GM21528 (cell line): Measurements from ENCODE around the gene THAP8.

Experiments used
- ATAC-seq: cut with Tn5 transposase; IDR thresholded peaks from one replicate; pipeline ENCODE4 v1.9.1; 2021; ENCODE audit warnings: mild to moderate bottlenecking, moderate library complexity; ENCODE audit not compliant: unreplicated experiment, low FRiP score

The THAP8 gene

GRCh38 chr19:36032251-36033104 is 21.6 kb downstream of the THAP8 start, which contains the start of gene CLIP3:
Gene CLIP3 (minus strand): TSS chr19:36032873. CDS start chr19:36032357, 516 bp downstream.
- ATAC-seq: no peak

DNA sequence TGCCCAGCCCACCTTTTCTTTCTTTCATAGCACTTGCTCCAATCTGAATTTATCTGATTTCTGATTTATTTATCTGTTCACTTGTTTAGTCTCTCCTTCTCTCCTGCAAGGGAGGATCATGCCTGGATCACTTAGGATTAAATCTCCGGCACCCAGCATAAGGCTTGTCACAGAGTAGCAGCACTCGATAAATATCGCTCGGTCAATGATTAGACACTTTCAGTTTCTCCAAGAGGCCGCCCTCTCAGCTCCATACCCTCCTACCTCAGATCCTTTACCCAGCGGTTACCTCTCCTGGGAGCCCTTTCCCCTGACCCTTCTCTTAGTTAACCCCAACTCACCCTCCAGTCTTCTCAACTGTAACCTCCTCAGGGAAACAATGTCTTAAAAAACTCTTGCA is 22.8 kb downstream of the THAP8 start:
- no peak for ATAC-seq

GRCh38 chr19:36030264-36031148 is 23.6 kb downstream of the THAP8 start:
- ATAC-seq: no peak

GRCh38 chr19:36028313-36029041 is 25.6 kb downstream of the THAP8 start:
- no peak for ATAC-seq

DNA sequence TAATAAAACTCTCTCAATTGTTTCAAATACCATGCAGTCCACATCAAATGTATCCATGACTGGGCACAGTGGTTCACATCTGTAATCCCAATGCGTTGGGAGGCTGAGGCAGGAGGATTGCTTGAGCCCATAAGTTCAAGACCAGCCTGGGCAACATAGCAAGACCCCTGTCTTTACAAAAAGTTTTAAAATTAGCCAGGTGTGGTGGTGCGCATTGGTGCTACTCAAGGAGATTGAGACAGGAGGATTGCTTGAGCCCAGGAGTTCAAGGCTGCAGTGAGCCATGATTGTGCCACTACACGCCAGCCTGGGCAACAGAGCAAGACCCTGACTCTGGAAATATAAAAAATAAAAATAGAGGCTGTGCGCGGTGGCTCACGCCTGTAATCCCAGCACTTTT is 26.4 kb downstream of the THAP8 start:
- no peak for ATAC-seq

DNA sequence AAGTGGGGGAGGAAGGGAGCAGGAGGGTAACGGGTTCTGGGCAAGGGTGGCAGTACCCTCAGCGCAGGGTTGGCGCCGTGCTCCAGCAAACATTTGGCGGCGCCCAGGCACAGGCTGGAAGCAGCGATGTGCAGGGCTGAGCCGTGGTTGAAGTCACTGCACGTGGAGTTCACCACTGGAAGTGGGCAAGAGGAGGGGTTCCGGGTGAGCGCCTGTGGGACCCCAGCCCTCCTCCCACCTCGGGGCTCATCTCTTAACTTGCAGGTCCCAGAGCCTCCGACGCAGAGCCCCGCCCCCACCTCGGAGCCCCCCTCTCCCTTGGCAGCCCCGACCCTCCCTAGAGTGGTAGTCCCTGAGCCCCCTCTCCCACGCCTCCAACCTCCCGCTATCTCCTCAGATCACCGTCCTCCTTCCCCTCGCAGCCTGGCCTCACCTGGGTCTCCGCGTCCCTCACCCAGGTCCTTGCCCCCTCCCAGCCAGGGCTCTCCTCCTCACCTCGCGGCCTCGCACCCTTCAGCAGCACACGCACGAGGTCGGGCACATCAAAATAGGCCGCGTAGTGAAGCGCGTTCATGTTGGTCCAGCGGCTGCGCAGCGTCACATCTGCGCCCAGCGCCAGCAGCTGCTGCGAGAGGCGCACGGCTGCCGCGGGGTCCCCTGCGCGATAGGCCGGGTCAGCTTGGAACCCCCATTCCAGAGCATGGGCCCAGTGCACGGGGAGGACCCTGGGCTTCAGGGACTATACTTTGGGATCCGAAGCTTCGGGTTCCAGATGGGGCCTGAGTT is 27.8 kb downstream of the THAP8 start:
- no peak for ATAC-seq

DNA sequence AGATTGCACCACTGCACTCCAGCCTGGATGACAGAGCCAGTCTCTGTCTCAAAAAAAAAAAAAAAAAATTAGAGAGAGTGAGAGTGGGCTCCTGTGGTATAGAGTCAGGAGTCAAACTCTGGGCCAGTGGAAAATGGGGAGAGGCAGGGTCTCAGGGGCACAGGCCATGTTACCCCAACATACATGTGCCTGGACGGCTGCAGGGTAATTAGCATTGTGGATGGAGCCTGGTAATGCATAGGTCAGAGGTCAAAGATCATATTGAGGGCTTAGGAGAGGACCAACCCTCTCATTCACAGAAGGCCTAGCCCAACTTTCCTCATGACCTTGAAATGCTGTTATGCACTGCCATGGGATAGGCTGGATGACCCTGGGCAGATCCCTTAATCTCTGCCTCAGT is 28.5 kb downstream of the THAP8 start:
- ATAC-seq: no peak

DNA sequence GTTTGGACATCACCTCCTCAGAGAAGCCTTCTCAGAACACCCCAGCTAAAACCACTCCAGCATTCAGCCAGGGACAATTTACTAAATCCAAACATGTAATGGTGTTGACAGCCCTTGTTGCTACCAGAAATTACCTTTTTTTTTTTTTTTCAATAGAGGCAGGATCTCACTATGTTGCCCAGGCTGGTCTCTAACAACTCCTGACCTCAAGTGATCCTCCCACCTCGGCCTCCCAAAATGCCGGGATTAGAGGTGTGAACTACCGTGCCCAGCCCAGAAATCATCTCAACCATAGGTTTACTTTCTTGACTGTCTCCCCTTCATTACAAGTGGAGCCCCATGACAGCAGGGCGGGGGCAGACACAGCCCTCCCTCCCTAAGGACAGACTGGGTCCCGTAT is 30.7 kb downstream of the THAP8 start:
- ATAC-seq: no peak

DNA sequence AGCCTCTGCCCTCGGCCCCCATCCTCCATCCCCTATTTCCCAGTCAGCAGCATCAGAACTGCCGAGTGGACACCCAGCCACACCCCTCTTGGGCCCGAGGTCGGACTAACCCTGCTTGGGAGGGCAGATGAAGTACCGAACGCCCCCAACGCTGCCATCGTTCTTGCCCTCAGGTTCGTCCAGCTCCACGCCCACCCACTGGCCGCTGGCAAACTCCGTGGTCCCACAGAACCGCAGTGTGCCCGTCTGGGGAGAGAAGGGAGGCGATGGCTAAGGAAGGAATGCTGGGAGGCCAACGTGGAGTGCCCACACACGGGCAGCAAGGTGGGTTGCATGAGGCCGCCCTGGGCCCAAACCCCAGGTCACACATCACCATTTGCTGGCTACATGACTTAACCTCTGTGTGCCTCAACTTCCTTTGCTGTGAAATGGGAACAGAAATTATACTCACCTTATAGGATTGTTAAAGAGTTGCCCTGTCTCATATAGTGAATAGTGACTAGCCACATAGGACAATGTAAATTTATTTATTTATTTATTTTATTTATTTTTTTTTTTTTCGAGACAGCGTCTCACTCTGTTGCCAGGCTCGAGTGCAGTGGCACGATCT is 34.9 kb downstream of the THAP8 start:
- no peak for ATAC-seq

DNA sequence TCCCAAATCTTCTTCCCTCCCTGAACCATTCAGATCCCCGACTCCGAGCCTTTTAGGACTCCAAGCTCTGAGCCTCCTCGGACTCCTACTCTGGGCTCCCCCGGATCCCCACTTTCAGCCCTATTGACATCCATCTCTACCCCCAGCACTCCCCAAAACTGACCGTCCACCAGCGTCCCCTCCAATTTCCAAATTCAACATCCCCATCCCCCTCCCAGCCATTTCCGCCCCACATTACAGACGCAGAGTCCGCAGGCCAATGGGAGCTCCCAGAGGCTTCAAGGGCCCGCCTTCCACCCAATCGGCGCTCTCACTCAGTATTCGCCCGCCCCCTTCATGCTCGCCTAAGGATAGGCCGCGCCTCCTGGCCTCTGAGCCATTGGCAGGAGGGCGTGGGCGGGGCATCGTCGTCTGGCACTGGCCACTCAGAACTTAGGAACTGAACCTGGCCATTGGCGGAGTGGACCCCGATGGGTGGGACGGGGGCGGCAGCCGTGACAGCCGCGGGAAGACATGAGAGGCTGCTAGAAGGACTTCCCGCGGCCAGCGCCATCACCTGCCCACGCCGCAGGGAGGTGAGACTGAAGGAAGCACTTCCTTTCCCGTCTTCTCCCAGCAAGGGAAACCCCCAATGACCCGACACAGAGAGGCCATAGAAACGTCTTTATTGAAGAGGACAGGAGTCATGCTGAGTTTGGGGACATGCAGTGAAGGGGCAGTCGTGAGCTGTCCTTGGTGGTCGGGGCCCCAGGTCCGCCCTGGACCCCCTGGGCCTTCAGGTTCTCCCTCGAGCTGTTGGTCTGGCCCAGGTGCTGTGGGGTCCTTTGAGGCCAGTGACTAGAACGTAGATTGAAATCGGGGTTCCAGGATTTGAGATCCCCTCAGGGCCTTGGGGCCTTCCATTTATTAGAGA is 39.8 kb downstream of the THAP8 start, which contains the start of gene ALKBH6:
ALKBH6 (minus strand) TSS at position 202 of the 913 bp plus-strand sequence. CDS start 816 bp downstream, outside the sequence.
- peak; percentile 91 for ATAC-seq

DNA sequence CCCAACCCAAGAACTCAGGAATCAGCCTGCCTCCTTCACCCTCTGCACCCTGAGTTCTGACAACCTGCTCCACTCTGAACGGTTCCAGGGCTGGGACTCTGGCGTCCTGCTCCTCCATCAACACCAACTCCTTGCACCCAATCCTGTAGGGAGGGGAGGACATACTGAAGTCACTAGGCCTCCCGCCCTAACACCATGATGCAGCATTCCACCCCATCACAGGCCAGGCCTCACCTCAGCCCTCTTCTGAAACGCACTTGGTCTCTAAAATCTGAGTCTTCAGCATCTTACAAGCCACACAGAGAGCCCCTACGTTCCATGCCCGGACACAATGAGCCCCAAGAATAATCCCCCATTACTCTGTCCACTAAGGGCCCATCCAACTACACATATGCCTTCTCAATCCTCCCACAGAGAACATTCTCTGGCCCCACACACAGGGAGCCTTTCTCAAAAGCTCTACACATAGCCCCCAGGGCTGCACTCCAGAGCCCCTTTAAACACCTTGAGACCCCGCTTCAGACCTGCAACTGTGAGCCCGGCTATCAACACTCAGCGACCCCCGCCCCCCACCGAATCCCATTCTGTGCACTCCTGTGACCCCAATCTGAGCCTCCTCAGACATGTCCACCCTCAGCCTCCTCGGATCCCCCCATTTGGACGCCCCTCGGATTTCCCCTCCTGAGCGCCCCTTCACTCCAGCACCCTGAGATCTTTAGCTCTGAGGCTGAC is 40.6 kb downstream of the THAP8 start:
- no peak for ATAC-seq

GRCh38 chr19:36010402-36010801 is 43.7 kb downstream of the THAP8 start:
- no peak for ATAC-seq

GRCh38 chr19:36009633-36010379 is 44.3 kb downstream of the THAP8 start:
- no peak for ATAC-seq

DNA sequence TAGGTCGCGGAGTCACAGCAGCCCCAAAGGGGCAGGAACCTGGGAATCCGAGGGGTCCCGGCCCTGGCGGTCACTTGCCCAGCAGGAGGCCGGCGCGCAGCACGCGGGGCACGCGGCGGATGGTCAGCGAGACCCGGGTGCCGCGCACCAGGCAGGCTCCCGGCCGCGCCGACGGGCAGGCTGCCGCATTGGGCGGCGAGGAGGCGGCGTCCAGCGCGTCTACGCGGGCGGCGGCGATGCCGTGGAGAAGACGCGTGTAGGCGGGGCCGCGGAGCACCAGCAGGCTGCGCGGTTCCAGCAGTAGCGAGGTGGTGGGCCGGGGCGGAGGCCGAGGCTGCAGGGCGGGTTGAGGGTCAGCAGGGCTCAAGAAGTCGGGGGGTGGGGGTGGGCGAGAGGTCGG is 44.9 kb downstream of the THAP8 start:
- ATAC-seq: no peak

DNA sequence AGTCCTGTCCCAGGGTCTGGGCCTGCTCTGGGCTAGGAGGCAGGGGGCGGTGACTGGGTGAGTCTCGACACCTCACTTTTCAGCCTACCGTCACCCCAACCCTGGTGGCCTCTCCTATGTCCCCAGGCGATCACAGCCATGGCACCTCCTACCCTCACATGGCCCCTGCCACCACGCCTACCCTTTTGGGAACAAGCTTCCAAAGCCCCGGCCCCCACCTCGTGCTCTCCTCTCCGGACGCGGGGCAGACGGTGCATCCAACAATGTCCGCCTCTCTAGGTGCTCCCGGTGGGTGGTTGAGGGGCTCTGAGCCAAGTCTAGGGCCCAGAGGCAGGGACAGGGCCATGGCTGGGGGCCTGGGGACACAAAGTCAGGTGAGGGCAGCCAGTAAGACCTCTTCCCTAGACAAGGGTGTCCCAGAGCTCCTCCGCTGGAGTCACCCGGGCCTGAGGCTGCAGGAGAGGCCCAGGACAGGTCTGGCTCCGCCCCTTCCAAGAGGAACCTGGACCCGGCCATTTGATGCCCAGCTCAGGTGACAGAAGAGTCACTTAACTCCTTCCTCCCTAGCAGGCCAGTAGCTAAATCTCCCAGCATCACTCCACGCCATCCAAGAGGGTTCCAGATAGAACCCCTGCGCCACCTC is 45.6 kb downstream of the THAP8 start, which contains the start of gene SYNE4:
SYNE4 (minus strand) TSS at position 478 of the 643 bp plus-strand sequence; CDS start at position 346, 132 bp downstream.
- ATAC-seq: no peak

DNA sequence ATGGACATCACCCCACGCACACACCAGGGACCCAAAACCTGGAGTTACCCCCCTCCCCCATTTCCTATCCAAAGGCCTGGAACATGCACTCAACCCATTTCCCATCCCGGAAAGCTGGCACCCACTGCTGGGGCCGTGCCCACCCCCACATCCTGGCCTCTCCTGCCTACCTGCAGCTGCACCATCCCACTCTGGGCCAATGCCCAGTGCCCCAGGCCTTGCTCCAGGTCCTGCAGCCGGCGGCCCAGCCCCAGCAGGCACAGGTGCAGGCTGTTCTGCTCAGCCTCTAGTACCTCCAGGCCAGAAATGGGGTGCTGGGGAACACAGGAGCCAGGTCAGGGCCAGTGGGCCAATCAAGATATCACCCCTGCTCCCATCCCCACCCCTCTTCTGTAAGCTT is 47.1 kb downstream of the THAP8 start:
- no peak for ATAC-seq
